HEK293 (cell line): ENCODE measurements around the gene TIAL1.

Source experiments
- CTCF ChIA-PET: fragments of 350-600 bp; formaldehyde crosslinking; extraction: SDS; loops from one replicate; lab custom pipeline; 2021; ENCODE audit warnings: antibody characterized with exemption; lab: Yijun Ruan, JAX
- POLR2A ChIA-PET: fragments of 300-600 bp; formaldehyde crosslinking; extraction: SDS; loops from one replicate; lab custom pipeline; 2020; ENCODE audit warnings: antibody characterized with exemption, inconsistent platforms; lab: Yijun Ruan, JAX
- H3K27ac ChIP-seq: fragments of 200-500 bp; sonication (Bioruptor generic); 2 replicates; pipeline ENCODE4 v1.5.1; 2014; ENCODE audit warnings: low read depth, low read length, control low read depth, inconsistent platforms; ENCODE audit errors: extremely low read depth
- H3K36me3 ChIP-seq, 2 experiments: fragments of 200-500 bp in 1 of 2; sonication (Bioruptor generic) in 1 of 2; 1 replicate in 1 of 2; 2 replicates in 1 of 2; pipeline ENCODE4 v1.5.1; 2014 to 2017; ENCODE audit warnings: inconsistent platforms in 2 of 2, low read length in 2 of 2; ENCODE audit not compliant: control insufficient read depth in 2 of 2, insufficient read depth in 1 of 2
- H3K4me1 ChIP-seq: fragments of 200-500 bp; sonication (Bioruptor generic); 2 replicates; pipeline ENCODE4 v1.5.1; 2014; ENCODE audit warnings: mild to moderate bottlenecking, low read length, inconsistent platforms; ENCODE audit not compliant: control insufficient read depth, insufficient read depth
- H3K4me3 ChIP-seq: 2 replicates; pipeline ENCODE4 v1.5.1; 2011; ENCODE audit warnings: low read depth, mild to moderate bottlenecking, control low read depth, low read length, moderate library complexity
- H3K9me3 ChIP-seq: fragments of 200-500 bp; sonication (Bioruptor generic); 2 replicates; pipeline ENCODE4 v1.5.1; 2014; ENCODE audit warnings: low read depth, low read length, inconsistent platforms; ENCODE audit not compliant: control insufficient read depth, insufficient read depth
- BCL11A ChIP-seq: fragments of 450-650 bp; formaldehyde crosslinking; IDR thresholded peaks from 2 replicates; pipeline ENCODE4 v1.5.1; 2016; ENCODE audit warnings: low read depth, missing biosample characterization, missing genetic modification characterization
- GLIS1 ChIP-seq: fragments of 450-650 bp; formaldehyde crosslinking; IDR thresholded peaks from 2 replicates; pipeline ENCODE4 v1.5.1; 2016; ENCODE audit warnings: missing biosample characterization, missing genetic modification characterization
- IKZF3 ChIP-seq: fragments of 450-650 bp; IDR thresholded peaks from 2 replicates; pipeline ENCODE4 v1.5.0; 2018; ENCODE audit warnings: missing biosample characterization, mild to moderate bottlenecking, missing genetic modification characterization, moderate library complexity
- KLF7 ChIP-seq: fragments of 450-650 bp; formaldehyde crosslinking; IDR thresholded peaks from 2 replicates; pipeline ENCODE4 v1.5.1; 2016; ENCODE audit warnings: missing biosample characterization, missing genetic modification characterization, borderline replicate concordance
- MZF1 ChIP-seq: fragments of 450-650 bp; formaldehyde crosslinking; IDR thresholded peaks from 2 replicates; pipeline ENCODE4 v1.5.1; 2017; ENCODE audit warnings: missing biosample characterization, missing genetic modification characterization, borderline replicate concordance
- SALL2 ChIP-seq: fragments of 450-650 bp; formaldehyde crosslinking; IDR thresholded peaks from 2 replicates; pipeline ENCODE4 v1.5.0; 2017; ENCODE audit warnings: missing biosample characterization, mild to moderate bottlenecking, missing genetic modification characterization, borderline replicate concordance
- SCRT2 ChIP-seq: fragments of 450-650 bp; formaldehyde crosslinking; IDR thresholded peaks from 2 replicates; pipeline ENCODE4 v1.5.1; 2016; ENCODE audit warnings: missing biosample characterization, missing genetic modification characterization
- SP2 ChIP-seq: fragments of 450-650 bp; formaldehyde crosslinking; IDR thresholded peaks from 2 replicates; pipeline ENCODE4 v1.5.1; 2016; ENCODE audit warnings: missing biosample characterization, missing genetic modification characterization
- SP7 ChIP-seq: fragments of 450-650 bp; formaldehyde crosslinking; IDR thresholded peaks from 2 replicates; pipeline ENCODE4 v1.5.1; 2016; ENCODE audit warnings: missing biosample characterization, missing genetic modification characterization
- ZBTB21 ChIP-seq: fragments of 450-650 bp; formaldehyde crosslinking; IDR thresholded peaks from 2 replicates; pipeline ENCODE4 v1.5.1; 2017; ENCODE audit warnings: missing biosample characterization, missing genetic modification characterization
- ZBTB6 ChIP-seq: fragments of 450-650 bp; formaldehyde crosslinking; IDR thresholded peaks from 2 replicates; pipeline ENCODE4 v1.5.1; 2017; ENCODE audit warnings: missing biosample characterization, missing genetic modification characterization
- ZNF155 ChIP-seq: fragments of 450-650 bp; formaldehyde crosslinking; IDR thresholded peaks from 2 replicates; pipeline ENCODE4 v1.5.1; 2016; ENCODE audit warnings: missing biosample characterization, missing genetic modification characterization
- ZNF184 ChIP-seq: fragments of 450-650 bp; IDR thresholded peaks from 2 replicates; pipeline ENCODE4 v1.5.1; 2018; ENCODE audit warnings: missing biosample characterization, mild to moderate bottlenecking, missing genetic modification characterization
- ZNF2 ChIP-seq: fragments of 450-650 bp; formaldehyde crosslinking; IDR thresholded peaks from 2 replicates; pipeline ENCODE4 v1.5.1; 2016; ENCODE audit warnings: missing biosample characterization, missing genetic modification characterization
- ZNF292 ChIP-seq: fragments of 450-650 bp; formaldehyde crosslinking; IDR thresholded peaks from 2 replicates; pipeline ENCODE4 v1.5.1; 2016; ENCODE audit warnings: low read depth, missing biosample characterization, missing genetic modification characterization, borderline replicate concordance
- ZNF350 ChIP-seq: fragments of 450-650 bp; formaldehyde crosslinking; IDR thresholded peaks from 2 replicates; pipeline ENCODE4 v1.5.0; 2017; ENCODE audit warnings: missing biosample characterization, mild to moderate bottlenecking, missing genetic modification characterization
- ZNF549 ChIP-seq: fragments of 450-650 bp; IDR thresholded peaks from 2 replicates; pipeline ENCODE4 v1.5.1; 2018; ENCODE audit warnings: missing biosample characterization, missing genetic modification characterization, mild to moderate bottlenecking, inconsistent platforms, moderate library complexity
- ZNF585B ChIP-seq: fragments of 450-650 bp; formaldehyde crosslinking; IDR thresholded peaks from 2 replicates; pipeline ENCODE4 v1.5.1; 2016; ENCODE audit warnings: missing biosample characterization, missing genetic modification characterization
- ZNF596 ChIP-seq: fragments of 450-650 bp; IDR thresholded peaks from 2 replicates; pipeline ENCODE4 v1.5.0; 2018; ENCODE audit warnings: missing biosample characterization, mild to moderate bottlenecking, missing genetic modification characterization, moderate library complexity
- ZNF654 ChIP-seq: fragments of 450-650 bp; formaldehyde crosslinking; IDR thresholded peaks from 2 replicates; pipeline ENCODE4 v1.5.1; 2016; ENCODE audit warnings: low read depth, missing biosample characterization, missing genetic modification characterization
- ZNF747 ChIP-seq: fragments of 450-650 bp; formaldehyde crosslinking; IDR thresholded peaks from 2 replicates; pipeline ENCODE4 v1.5.1; 2016; ENCODE audit warnings: missing biosample characterization, missing genetic modification characterization
- ZNF785 ChIP-seq: fragments of 450-650 bp; formaldehyde crosslinking; IDR thresholded peaks from 2 replicates; pipeline ENCODE4 v1.5.1; 2016; ENCODE audit warnings: missing biosample characterization, missing genetic modification characterization
- ZNF791 ChIP-seq: fragments of 450-650 bp; formaldehyde crosslinking; IDR thresholded peaks from 2 replicates; pipeline ENCODE4 v1.5.1; 2016; ENCODE audit warnings: missing biosample characterization, missing genetic modification characterization
- ZSCAN30 ChIP-seq: fragments of 450-650 bp; IDR thresholded peaks from 2 replicates; pipeline ENCODE4 v1.5.1; 2018; ENCODE audit warnings: missing biosample characterization, mild to moderate bottlenecking, missing genetic modification characterization, moderate library complexity
- TF ChIP-seq, protein P1 (sequence below): fragments of 450-650 bp; IDR thresholded peaks from 2 replicates; pipeline ENCODE4 v1.5.1; 2018; ENCODE audit warnings: missing biosample characterization, missing genetic modification characterization
- TF ChIP-seq, protein P2 (sequence below): fragments of 450-650 bp; IDR thresholded peaks from 2 replicates; pipeline ENCODE4 v1.5.1; 2018; ENCODE audit warnings: missing biosample characterization, mild to moderate bottlenecking, missing genetic modification characterization
- TF ChIP-seq, protein P3 (sequence below): fragments of 450-650 bp; formaldehyde crosslinking; IDR thresholded peaks from 2 replicates; pipeline ENCODE4 v1.5.1; 2016; ENCODE audit warnings: missing biosample characterization, missing genetic modification characterization
- TF ChIP-seq, protein P4 (sequence below): fragments of 450-650 bp; formaldehyde crosslinking; IDR thresholded peaks from 2 replicates; pipeline ENCODE4 v1.5.1; 2016; ENCODE audit warnings: missing biosample characterization, missing genetic modification characterization

TIAL1 gene

GRCh38 chr10:119621078-119621384 is 24.3 kb upstream of the TIAL1 start:
- TF ChIP-seq ZNF747 (tag by site-specific recombination) = no peak
- TF ChIP-seq SCRT2 (tag by site-specific recombination) = no peak
- no peak for TF ChIP-seq ZBTB21
- no peak for TF ChIP-seq KLF7 (tag by site-specific recombination)
- TF ChIP-seq ZBTB6 (tag by site-specific recombination) = no peak
- TF ChIP-seq ZNF654 = no peak
- TF ChIP-seq, protein P1, sequence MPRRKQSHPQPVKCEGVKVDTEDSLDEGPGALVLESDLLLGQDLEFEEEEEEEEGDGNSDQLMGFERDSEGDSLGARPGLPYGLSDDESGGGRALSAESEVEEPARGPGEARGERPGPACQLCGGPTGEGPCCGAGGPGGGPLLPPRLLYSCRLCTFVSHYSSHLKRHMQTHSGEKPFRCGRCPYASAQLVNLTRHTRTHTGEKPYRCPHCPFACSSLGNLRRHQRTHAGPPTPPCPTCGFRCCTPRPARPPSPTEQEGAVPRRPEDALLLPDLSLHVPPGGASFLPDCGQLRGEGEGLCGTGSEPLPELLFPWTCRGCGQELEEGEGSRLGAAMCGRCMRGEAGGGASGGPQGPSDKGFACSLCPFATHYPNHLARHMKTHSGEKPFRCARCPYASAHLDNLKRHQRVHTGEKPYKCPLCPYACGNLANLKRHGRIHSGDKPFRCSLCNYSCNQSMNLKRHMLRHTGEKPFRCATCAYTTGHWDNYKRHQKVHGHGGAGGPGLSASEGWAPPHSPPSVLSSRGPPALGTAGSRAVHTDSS = no peak
- TF ChIP-seq GLIS1 = no peak
- TF ChIP-seq ZNF155 (tag by site-specific recombination) = no peak
- no peak for TF ChIP-seq ZNF350
- TF ChIP-seq SP2 (tag by site-specific recombination) = no peak
- no peak for TF ChIP-seq ZNF549 (tag by site-specific recombination)
- no peak for TF ChIP-seq ZNF2 (tag by site-specific recombination)
- no peak for TF ChIP-seq ZNF585B (tag by site-specific recombination)
- TF ChIP-seq ZNF785 = no peak
- no peak for TF ChIP-seq IKZF3
- TF ChIP-seq, protein P2, sequence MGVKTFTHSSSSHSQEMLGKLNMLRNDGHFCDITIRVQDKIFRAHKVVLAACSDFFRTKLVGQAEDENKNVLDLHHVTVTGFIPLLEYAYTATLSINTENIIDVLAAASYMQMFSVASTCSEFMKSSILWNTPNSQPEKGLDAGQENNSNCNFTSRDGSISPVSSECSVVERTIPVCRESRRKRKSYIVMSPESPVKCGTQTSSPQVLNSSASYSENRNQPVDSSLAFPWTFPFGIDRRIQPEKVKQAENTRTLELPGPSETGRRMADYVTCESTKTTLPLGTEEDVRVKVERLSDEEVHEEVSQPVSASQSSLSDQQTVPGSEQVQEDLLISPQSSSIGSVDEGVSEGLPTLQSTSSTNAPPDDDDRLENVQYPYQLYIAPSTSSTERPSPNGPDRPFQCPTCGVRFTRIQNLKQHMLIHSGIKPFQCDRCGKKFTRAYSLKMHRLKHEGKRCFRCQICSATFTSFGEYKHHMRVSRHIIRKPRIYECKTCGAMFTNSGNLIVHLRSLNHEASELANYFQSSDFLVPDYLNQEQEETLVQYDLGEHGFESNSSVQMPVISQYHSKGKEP (tag by site-specific recombination) = no peak
- TF ChIP-seq ZNF791 (tag by site-specific recombination) = no peak
- H3K36me3 ChIP-seq = no peaks in the 10 kb centered on the region
- no peaks in the 10 kb centered on the region for H3K4me1 ChIP-seq
- no peak overlapping the region for H3K4me3 ChIP-seq
- CTCF ChIA-PET = interaction anchor here (0.6 kb wide), 1 partner anchor 195 kb away, joined by 4 read pairs; no protein-coding TSS in a partner anchor
- POLR2A ChIA-PET = no interaction called here
- H3K27ac ChIP-seq = no peak overlapping the region
- no peaks in the 10 kb centered on the region for H3K9me3 ChIP-seq

GRCh38 chr10:119620241-119621077 is 23.7 kb upstream of the TIAL1 start:
- CTCF ChIA-PET = interaction anchor here (0.6 to 0.7 kb wide), 2 partner anchors 18 to 195 kb away, joined by 3 to 4 read pairs; no protein-coding TSS in a partner anchor
- Histone ChIP-seq H3K9me3 (no peaks in the 10 kb centered on the region), H3K27ac (no peak overlapping the region), H3K36me3 (no peaks in the 10 kb centered on the region), H3K4me1 (no peaks in the 10 kb centered on the region), H3K4me3 (no peak overlapping the region)
- POLR2A ChIA-PET = interaction anchor here (1.2 kb wide), 1 partner anchor 23 kb away, joined by 4 read pairs; the partner anchor contains the start of gene TIAL1
- TF ChIP-seq MZF1 (tag by site-specific recombination) (no peak), ZNF184 (tag by site-specific recombination) (0 out of 2 replicates have a peak, but pooled peaks have one; percentile 35), SALL2 (no peak), ZNF596 (tag by site-specific recombination) (no peak), SP7 (tag by site-specific recombination) (peak; percentile 50), ZSCAN30 (tag by site-specific recombination) (no peak), BCL11A (tag by site-specific recombination) (no peak), ZNF292 (no peak)
- TF ChIP-seq, protein P3, sequence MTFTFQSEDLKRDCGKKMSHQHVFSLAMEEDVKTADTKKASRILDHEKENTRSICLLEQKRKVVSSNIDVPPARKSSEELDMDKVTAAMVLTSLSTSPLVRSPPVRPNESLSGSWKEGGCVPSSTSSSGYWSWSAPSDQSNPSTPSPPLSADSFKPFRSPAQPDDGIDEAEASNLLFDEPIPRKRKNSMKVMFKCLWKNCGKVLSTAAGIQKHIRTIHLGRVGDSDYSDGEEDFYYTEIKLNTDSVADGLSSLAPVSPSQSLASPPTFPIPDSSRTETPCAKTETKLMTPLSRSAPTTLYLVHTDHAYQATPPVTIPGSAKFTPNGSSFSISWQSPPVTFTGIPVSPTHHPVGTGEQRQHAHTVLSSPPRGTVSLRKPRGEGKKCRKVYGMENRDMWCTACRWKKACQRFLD (tag by site-specific recombination) = no peak
- TF ChIP-seq, protein P4, sequence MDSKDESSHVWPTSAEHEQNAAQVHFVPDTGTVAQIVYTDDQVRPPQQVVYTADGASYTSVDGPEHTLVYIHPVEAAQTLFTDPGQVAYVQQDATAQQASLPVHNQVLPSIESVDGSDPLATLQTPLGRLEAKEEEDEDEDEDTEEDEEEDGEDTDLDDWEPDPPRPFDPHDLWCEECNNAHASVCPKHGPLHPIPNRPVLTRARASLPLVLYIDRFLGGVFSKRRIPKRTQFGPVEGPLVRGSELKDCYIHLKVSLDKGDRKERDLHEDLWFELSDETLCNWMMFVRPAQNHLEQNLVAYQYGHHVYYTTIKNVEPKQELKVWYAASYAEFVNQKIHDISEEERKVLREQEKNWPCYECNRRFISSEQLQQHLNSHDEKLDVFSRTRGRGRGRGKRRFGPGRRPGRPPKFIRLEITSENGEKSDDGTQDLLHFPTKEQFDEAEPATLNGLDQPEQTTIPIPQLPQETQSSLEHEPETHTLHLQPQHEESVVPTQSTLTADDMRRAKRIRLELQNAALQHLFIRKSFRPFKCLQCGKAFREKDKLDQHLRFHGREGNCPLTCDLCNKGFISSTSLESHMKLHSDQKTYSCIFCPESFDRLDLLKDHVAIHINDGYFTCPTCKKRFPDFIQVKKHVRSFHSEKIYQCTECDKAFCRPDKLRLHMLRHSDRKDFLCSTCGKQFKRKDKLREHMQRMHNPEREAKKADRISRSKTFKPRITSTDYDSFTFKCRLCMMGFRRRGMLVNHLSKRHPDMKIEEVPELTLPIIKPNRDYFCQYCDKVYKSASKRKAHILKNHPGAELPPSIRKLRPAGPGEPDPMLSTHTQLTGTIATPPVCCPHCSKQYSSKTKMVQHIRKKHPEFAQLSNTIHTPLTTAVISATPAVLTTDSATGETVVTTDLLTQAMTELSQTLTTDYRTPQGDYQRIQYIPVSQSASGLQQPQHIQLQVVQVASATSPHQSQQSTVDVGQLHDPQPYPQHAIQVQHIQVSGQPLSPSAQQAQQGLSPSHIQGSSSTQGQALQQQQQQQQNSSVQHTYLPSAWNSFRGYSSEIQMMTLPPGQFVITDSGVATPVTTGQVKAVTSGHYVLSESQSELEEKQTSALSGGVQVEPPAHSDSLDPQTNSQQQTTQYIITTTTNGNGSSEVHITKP = 0 out of 2 replicates have a peak, but pooled peaks have one; percentile 33
